Aorta (tissue), 4 donors: ENCODE measurements around the gene GP5. TPM values are rescaled to one million over a fixed set of nuclear protein-coding genes. Genes with fewer than 3 reads are reported as not detected.

Experiments
- polyA plus RNA-seq, 2 donors: library from polyadenylated mRNA; stranded (reverse); fragments of 200-250 nt; gene quantifications; one replicate each; pipeline ENCODE4 v1.2.3, GENCODE V29; 2013
- total RNA-seq, 2 donors: library from RNA; stranded (reverse); fragmentation: NEBNext Ultra II Directional; extraction: Animal tissue kit (Norgen Biotek cat#: 25700); gene quantifications; one replicate each; pipeline ENCODE4 v1.2.1, GENCODE V29; 2021
- donor health status: healthy with polysubstance abuse.
- donor health status: Bipolar disorder and iron deficiency.
- donor health status: DM: no; HTN: no; CAD: no.
- donor health status: DM: yes; HTN: yes; CAD: no.

Gene GP5
- total and polyA plus RNA-seq, 4 donors = 0.15 to 0.33 (median 0.19) TPM; not detected in 1

Other genes with a start within 250 kb of the GP5 start
- gene CPN2, start 47.9 kb downstream of the GP5 start, total RNA-seq = not detected
- gene CPN2, start 47.9 kb downstream of the GP5 start, polyA plus RNA-seq = not detected
- under 1 TPM; 0.06 to 0.54 TPM for gene LRRC15, start 29.5 kb downstream of the GP5 start, total RNA-seq
- not detected for gene LRRC15, start 29.5 kb downstream of the GP5 start, polyA plus RNA-seq
- 100 to 1,000 TPM; 127 to 189 TPM for gene ATP13A3, start 87.7 kb upstream of the GP5 start, total RNA-seq
- 10 to 100 TPM; 14.1 to 38.7 TPM for gene ATP13A3, start 87.7 kb upstream of the GP5 start, polyA plus RNA-seq
- gene TMEM44, start 234.2 kb upstream of the GP5 start, total RNA-seq = 10 to 100 TPM; 12.1 to 31.5 TPM
- 10 to 100 TPM in 1 of 2 donors, 1 to 10 TPM in 1; 7.0 to 10.9 TPM for gene TMEM44, start 234.2 kb upstream of the GP5 start, polyA plus RNA-seq